GM19468 (cell line): ENCODE results near the gene GAS6.

Source experiments
- ATAC-seq: cut with Tn5 transposase; IDR thresholded peaks from one replicate; pipeline ENCODE4 v1.9.1; 2021; ENCODE audit warnings: mild to moderate bottlenecking, moderate library complexity, moderate number of reproducible peaks; ENCODE audit not compliant: unreplicated experiment; ENCODE audit errors: extremely low read depth

Gene GAS6

DNA sequence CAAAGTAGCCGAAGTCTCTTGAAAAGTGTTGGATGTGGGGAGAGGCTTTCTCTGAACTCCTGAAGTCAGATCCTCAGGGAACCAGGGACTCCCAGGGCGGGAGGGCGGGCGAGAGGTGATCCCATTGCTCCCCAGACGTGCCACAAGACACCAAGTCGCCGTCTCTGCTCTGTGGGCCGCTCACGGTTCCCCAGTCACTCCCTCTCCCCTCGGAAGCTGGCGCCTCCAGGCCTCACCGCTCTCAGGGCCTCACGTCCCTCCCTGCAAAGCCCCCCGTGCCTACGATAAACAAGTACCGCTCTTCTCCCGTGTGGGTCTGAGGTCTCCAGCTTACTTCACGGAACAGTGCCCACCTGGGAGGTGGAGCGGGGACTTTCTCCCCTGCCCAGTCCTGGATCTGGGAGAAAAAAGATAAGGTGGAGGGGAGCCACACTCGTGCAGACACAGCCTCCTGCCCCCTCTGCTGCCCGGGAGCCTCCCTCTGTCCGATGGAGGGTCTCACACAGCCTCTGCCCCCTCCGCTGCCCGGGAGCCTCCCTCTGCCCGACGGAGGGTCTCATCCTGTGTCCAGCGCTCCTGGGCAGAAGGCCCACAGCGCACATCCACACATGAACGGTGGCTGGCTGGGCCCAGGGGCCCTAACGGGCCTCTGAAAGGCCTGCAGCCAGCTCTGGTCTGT lies 50.7 kb downstream of the GAS6 start:
- no peak for ATAC-seq

- no peak for ATAC-seq
Observed at GRCh38 chr13:113812178-113813040, 51.5 kb downstream of the GAS6 start.

DNA sequence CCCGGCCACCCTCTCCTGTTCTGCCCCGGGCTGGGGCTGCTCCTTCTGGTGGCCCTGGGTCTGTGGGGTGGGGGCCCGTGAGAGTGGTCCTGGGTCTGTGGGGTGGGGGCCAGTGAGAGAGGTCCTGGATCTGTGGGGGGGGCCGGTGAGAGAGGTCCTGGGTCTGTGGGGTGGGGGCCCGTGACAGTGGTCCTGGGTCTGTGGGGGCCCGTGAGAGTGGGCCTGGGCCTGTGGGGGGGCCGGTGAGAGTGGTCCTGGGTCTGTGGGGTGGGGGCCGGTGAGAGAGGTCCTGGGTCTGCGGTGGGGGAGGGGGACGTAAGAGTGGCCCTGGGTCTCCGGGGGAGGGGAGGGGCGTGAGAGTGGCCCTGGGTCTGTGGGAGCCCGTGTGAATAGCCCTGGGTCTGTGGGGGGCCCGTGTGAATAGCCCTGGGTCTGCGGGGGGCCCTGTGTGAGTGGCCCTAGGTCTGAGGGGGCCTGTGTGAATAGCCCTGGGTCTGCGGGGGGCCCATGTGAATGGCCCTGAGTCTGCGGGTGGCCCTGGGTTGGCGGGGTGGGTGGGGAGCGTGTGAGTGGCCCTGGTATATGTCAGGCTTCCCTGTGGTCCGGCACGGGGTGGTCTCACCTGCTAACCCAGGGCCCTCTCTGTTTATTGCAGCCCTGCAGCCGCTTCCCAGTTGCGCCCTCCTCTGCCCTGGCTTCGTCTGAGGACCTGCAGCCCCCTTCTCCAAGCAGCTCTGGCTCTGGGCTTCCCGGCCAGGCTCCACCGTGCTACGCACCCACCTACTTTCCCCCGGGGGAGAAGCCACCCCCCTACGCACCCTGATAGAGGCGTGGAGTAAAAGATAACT lies 52.6 kb downstream of the GAS6 start:
- ATAC-seq, result no peak

DNA sequence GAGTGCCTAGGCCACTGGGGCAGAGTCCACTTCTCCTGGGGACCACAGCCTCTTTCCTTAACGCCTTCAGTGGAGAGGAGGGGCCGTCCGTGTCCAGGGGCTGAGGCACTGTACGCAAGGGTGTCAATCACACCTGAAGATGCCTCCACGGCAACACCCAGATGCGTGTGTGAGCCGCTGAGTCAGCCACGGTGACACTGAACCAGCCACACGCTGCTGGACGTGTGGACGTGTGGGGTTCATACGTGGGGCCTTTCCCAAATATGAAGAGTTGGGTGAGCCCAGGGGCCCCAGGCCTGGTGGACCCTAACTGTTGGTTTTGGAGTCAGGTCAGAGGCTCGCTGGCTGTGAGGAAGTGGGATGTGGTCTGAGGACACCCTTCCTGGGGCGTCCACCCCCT lies 53.2 kb downstream of the GAS6 start:
- ATAC-seq, result no peak

GRCh38 chr13:113809934-113810333 lies 53.9 kb downstream of the GAS6 start:
- ATAC-seq, result no peak

- no peak for ATAC-seq
Observed at GRCh38 chr13:113808058-113808834, 55.6 kb downstream of the GAS6 start.

GRCh38 chr13:113806526-113806925 lies 57.4 kb downstream of the GAS6 start:
- no peak for ATAC-seq

GRCh38 chr13:113806104-113806471 lies 57.8 kb downstream of the GAS6 start:
- no peak for ATAC-seq

GRCh38 chr13:113805431-113806103 lies 58.3 kb downstream of the GAS6 start:
- no peak for ATAC-seq

GRCh38 chr13:113804703-113805430 lies 59.0 kb downstream of the GAS6 start:
- no peak for ATAC-seq

- ATAC-seq, result no peak
Observed at GRCh38 chr13:113804017-113804702, 59.7 kb downstream of the GAS6 start.

GRCh38 chr13:113803409-113804016 lies 60.4 kb downstream of the GAS6 start:
- no peak for ATAC-seq

DNA sequence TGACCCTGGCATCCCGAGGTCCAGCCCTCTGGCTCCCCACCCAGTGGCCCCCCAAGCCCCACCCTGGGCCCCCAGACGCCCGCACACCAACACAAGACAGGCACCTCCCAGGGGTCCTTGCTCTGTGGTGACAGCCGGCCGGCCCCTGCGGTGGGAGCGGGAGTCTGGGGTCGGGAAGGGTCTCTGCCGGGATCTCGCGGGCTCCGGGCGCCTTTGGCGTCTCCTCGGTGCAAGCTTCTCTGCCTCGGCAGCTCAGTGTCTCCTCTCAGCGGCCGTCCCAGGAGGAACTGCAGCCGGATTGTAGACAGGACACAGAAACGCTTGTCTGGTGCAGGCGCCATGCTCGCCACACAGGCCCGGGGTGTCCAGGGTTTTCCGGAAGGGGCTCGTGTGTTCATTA lies 61.1 kb downstream of the GAS6 start:
- ATAC-seq, result no peak

- ATAC-seq, result no peak
Observed at GRCh38 chr13:113802090-113802531, 61.8 kb downstream of the GAS6 start.

- no peak for ATAC-seq
Observed at GRCh38 chr13:113801289-113801961, 62.5 kb downstream of the GAS6 start.

- ATAC-seq, result no peak
Observed at GRCh38 chr13:113800576-113800926, 63.3 kb downstream of the GAS6 start.

GRCh38 chr13:113798200-113798811 lies 65.6 kb downstream of the GAS6 start:
- no peak for ATAC-seq
